ENCODE results near the gene EIF4E. TPM values are rescaled to one million over a fixed set of nuclear protein-coding genes. Genes with fewer than 3 reads are reported as not detected.

The EIF4E gene
- total and polyA plus RNA-seq, 2 experiments from 2014 or later, result 122 to 124 TPM

GRCh38 chr4:98865059-98865458 is 63.9 kb downstream of the EIF4E start:
- Histone ChIP-seq H3K79me2 (no peaks in the 10 kb centered on the region), H3K27ac (no peak overlapping the region), H3K4me1 (ENCODE audit: insufficient read depth) (no peaks in the 10 kb centered on the region), H3K4me2 (no peak overlapping the region), H2AFZ (no peak overlapping the region), H3K9me2 (replicated peaks; ENCODE audit: insufficient read depth) (no peaks in the 10 kb centered on the region), H4K20me1 (ENCODE audit: insufficient read depth, poor library complexity, severe bottlenecking) (no peaks in the 10 kb centered on the region), H3K36me3 (replicated peaks; ENCODE audit: insufficient read depth, low read depth) (no peaks in the 10 kb centered on the region), H3K4me3 (no peak overlapping the region), H3K27me3 (no peaks in the 10 kb centered on the region), H3K9me3 (ENCODE audit: low read depth) (no peaks in the 10 kb centered on the region)
- 94% methylated on average over 6 of the region's 6 CpGs for WGBS (ENCODE audit: low lambda C conversion rate, missing lambda C conversion rate)
- DNase-seq (ENCODE audit: low spot score), result no peak
- TF ChIP-seq EZH2phosphoT487 (IDR thresholded peaks at IDR 0.05; ENCODE audit: low read depth, severe bottlenecking, unreplicated experiment), result no peak
- no peak for TF ChIP-seq EZH2 (IDR thresholded peaks at IDR 0.05; ENCODE audit: borderline replicate concordance)

GRCh38 chr4:98864560-98864959 is 64.4 kb downstream of the EIF4E start:
- Histone ChIP-seq H3K4me3 (no peak overlapping the region), H2AFZ (no peak overlapping the region), H3K4me1 (ENCODE audit: insufficient read depth) (no peaks in the 10 kb centered on the region), H4K20me1 (ENCODE audit: insufficient read depth, poor library complexity, severe bottlenecking) (no peaks in the 10 kb centered on the region), H3K4me2 (no peak overlapping the region), H3K79me2 (no peaks in the 10 kb centered on the region), H3K27ac (no peak overlapping the region), H3K36me3 (replicated peaks; ENCODE audit: insufficient read depth, low read depth) (no peaks in the 10 kb centered on the region), H3K27me3 (no peaks in the 10 kb centered on the region), H3K9me3 (ENCODE audit: low read depth) (no peaks in the 10 kb centered on the region), H3K9me2 (replicated peaks; ENCODE audit: insufficient read depth) (no peaks in the 10 kb centered on the region)
- WGBS (ENCODE audit: low lambda C conversion rate, missing lambda C conversion rate), result 84% methylated on average over 7 of the region's 7 CpGs
- TF ChIP-seq EZH2 (IDR thresholded peaks at IDR 0.05; ENCODE audit: borderline replicate concordance) (no peak), CTCF (IDR thresholded peaks at IDR 0.05; ENCODE audit: poor library complexity) (no peak), EZH2phosphoT487 (IDR thresholded peaks at IDR 0.05; ENCODE audit: low read depth, severe bottlenecking, unreplicated experiment) (no peak)
- DNase-seq (ENCODE audit: low spot score), result no peak

GRCh38 chr4:98862371-98862770 is 66.6 kb downstream of the EIF4E start:
- H3K9me2 ChIP-seq (replicated peaks; ENCODE audit: insufficient read depth), result no peaks in the 10 kb centered on the region
- no peaks in the 10 kb centered on the region for H3K36me3 ChIP-seq (replicated peaks; ENCODE audit: insufficient read depth, low read depth)
- no peak for DNase-seq (ENCODE audit: low spot score)
- H3K79me2 ChIP-seq, result no peaks in the 10 kb centered on the region
- TF ChIP-seq EZH2 (IDR thresholded peaks at IDR 0.05; ENCODE audit: borderline replicate concordance) (no peak), CTCF (IDR thresholded peaks at IDR 0.05; ENCODE audit: poor library complexity) (no peak), EZH2phosphoT487 (IDR thresholded peaks at IDR 0.05; ENCODE audit: low read depth, severe bottlenecking, unreplicated experiment) (no peak)
- no peak overlapping the region for H2AFZ ChIP-seq
- WGBS (ENCODE audit: low lambda C conversion rate, missing lambda C conversion rate), result 97% methylated on average over 3 of the region's 3 CpGs
- no peak overlapping the region for H3K27ac ChIP-seq
- no peaks in the 10 kb centered on the region for H3K27me3 ChIP-seq
- H4K20me1 ChIP-seq (ENCODE audit: insufficient read depth, poor library complexity, severe bottlenecking), result no peaks in the 10 kb centered on the region
- H3K4me2 ChIP-seq, result no peak overlapping the region
- no peaks in the 10 kb centered on the region for H3K4me1 ChIP-seq (ENCODE audit: insufficient read depth)
- H3K4me3 ChIP-seq, result no peak overlapping the region
- no peaks in the 10 kb centered on the region for H3K9me3 ChIP-seq (ENCODE audit: low read depth)

GRCh38 chr4:98861100-98861884 is 67.6 kb downstream of the EIF4E start:
- Histone ChIP-seq H3K9me3 (ENCODE audit: low read depth) (no peaks in the 10 kb centered on the region), H3K27ac (no peak overlapping the region), H3K4me2 (no peak overlapping the region), H3K36me3 (replicated peaks; ENCODE audit: insufficient read depth, low read depth) (no peaks in the 10 kb centered on the region), H3K4me1 (ENCODE audit: insufficient read depth) (no peaks in the 10 kb centered on the region), H2AFZ (no peak overlapping the region), H3K4me3 (no peak overlapping the region), H3K79me2 (no peaks in the 10 kb centered on the region), H3K9me2 (replicated peaks; ENCODE audit: insufficient read depth) (no peaks in the 10 kb centered on the region), H4K20me1 (ENCODE audit: insufficient read depth, poor library complexity, severe bottlenecking) (no peaks in the 10 kb centered on the region), H3K27me3 (no peaks in the 10 kb centered on the region)
- DNase-seq (ENCODE audit: low spot score), result no peak
- TF ChIP-seq EZH2phosphoT487 (IDR thresholded peaks at IDR 0.05; ENCODE audit: low read depth, severe bottlenecking, unreplicated experiment), result no peak
- no peak for TF ChIP-seq CTCF (IDR thresholded peaks at IDR 0.05; ENCODE audit: poor library complexity)
- TF ChIP-seq EZH2 (IDR thresholded peaks at IDR 0.05; ENCODE audit: borderline replicate concordance), result no peak
- WGBS (ENCODE audit: low lambda C conversion rate, missing lambda C conversion rate), result 73% methylated on average over 3 of the region's 3 CpGs

All from hepatocyte (in vitro differentiated cells).